GM21367 (cell line): ENCODE data around the gene ZNF451.

Experiments used
- ATAC-seq: cut with Tn5 transposase; IDR thresholded peaks from one replicate; pipeline ENCODE4 v1.9.1; 2021; ENCODE audit not compliant: unreplicated experiment

The ZNF451 gene

GRCh38 chr6:57201718-57202117, 111.7 kb downstream of the ZNF451 start:
- no peak for ATAC-seq

GRCh38 chr6:57205550-57206328, 115.8 kb downstream of the ZNF451 start:
- ATAC-seq, result no peak

DNA sequence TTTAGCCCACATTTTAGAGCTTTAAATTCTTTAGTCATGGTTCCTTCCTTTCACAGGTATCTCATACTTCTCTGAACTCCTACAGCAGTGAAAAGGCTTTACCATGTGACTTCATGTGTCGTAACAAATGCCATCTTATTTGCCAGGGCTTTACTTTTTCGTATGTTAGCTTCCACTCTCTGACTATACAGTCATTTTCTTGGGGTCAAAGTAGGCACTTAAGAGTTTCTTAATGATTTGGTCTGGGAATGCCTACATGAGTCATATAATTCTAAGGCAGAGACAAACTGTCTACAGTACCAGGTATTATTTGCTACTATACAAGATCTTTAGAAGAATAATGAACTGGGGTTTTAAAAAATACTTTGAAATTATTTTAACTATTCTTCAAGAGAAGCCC, 117.2 kb downstream of the ZNF451 start:
- no peak for ATAC-seq

DNA sequence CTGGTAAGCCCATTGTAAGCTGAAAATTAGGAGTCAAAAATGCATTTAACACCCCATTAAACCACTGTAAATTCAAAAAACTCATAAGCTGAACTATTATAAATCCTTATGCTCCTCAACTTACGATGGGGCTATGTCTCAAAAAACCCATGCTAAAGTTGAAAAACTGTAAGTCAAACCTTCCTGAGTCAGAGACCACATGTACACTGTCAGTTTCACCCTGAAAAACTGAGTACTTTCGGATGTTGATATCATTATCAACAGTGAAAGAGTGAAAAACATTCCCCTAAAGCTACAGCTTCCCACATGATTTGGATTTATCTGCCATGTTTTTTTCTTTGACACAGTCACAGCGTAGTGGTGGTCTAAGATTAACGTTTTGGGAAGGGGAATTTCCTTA, 117.9 kb downstream of the ZNF451 start:
- no peak for ATAC-seq

DNA sequence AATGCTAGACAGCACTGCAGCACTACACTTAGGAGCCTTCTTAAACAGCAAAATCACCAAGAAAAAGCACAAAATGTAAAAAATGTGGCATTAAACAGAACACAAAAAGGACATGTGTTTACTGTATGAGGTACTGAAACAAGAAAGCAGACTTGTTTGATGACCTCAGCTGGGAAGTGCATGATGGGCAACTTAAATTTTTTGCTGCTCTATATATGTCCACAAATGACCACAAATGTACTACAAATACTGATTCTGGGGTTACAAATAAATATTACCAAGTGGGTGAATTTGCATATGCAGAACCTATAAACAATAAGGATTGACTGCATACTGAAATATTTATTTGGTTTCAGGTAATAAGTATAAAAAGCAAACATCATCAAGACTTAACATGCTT, 119.0 kb downstream of the ZNF451 start:
- ATAC-seq, result no peak

GRCh38 chr6:57210060-57210459, 120.1 kb downstream of the ZNF451 start:
- no peak for ATAC-seq

- ATAC-seq, result no peak
Observed at GRCh38 chr6:57215260-57215659, 125.3 kb downstream of the ZNF451 start.

DNA sequence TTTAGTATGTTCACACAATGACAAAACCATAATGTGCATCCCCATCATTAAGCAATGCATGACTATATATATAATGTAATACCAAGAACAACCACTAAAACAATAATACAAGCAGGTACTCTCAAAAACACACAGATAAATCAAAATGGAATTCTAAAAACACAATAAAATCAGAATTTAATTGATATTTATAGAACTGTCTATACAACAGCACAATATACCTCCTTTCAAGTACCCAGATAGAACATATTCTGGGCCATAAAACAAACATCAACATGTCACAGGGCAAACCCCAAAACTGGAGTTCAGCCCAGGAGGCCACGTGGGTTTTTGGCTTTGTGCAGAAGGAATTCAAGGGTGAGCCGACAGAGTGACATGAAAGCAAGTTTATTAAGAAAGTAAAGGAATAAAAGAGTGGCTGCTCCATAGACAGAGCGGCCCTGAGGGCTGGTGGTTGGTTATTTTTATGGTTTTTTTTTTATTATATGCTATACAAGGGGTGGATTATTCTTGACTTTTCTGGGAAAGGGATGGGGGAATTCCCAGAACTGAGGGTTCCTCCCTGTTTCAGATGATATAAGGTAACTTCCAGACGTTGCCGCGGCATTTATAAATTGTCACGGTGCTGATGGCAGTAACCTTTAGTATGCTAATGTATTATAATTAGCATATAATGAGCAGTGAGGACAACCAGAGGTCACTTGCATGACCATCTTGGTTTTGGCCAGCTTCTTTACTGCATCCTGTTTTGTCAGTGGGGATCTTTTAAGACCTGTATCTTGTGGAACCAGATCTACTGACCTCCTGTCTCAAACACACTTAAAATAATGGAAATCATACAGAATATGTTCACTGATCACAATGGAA, 126.5 kb downstream of the ZNF451 start:
- no peak for ATAC-seq

GRCh38 chr6:57217270-57217669, 127.3 kb downstream of the ZNF451 start:
- ATAC-seq, result no peak
